OCI-LY7 (cell line): ENCODE measurements around the gene ZNF609. TPM values are rescaled to one million over a fixed set of nuclear protein-coding genes. Genes with fewer than 3 reads are reported as not detected.

Experiments
- BruUV-seq: library from RNA; stranded (reverse); fragments of 400-500 nt; replicated peaks from 2 replicates; lab custom pipeline; 2021; lab: Mats Ljungman, UMichigan
- CTCF ChIA-PET: fragments of 300-600 bp; sonication (Branson Sonifier 250); formaldehyde crosslinking; loops from one replicate; lab custom pipeline; 2022; ENCODE audit warnings: antibody characterized with exemption; ENCODE audit not compliant: unreplicated experiment; lab: Charles Lee
- POLR2A ChIA-PET: fragments of 300-600 bp; sonication (Branson Sonifier 250); formaldehyde crosslinking; loops from one replicate; lab custom pipeline; 2022; ENCODE audit warnings: antibody characterized with exemption; lab: Charles Lee
- DNase-seq: peaks from one replicate; pipeline ENCODE4 v3.0.0-alpha.2; 2015; ENCODE audit warnings: low spot score
- H2AFZ ChIP-seq: fragments of 200-600 bp; sonication (generic), shearing (Covaris generic); 2 replicates; pipeline ENCODE4 v1.6.1; 2014; ENCODE audit warnings: mild to moderate bottlenecking, antibody characterized with exemption, low read length, moderate library complexity
- H3K27ac ChIP-seq: fragments of 200-600 bp; sonication (generic); 2 replicates; pipeline ENCODE4 v1.5.1; 2014; ENCODE audit warnings: mixed run types, low read depth, mild to moderate bottlenecking, moderate library complexity, low read length, inconsistent platforms; ENCODE audit not compliant: poor library complexity, severe bottlenecking
- H3K36me3 ChIP-seq: fragments of 200-600 bp; sonication (generic); 2 replicates; pipeline ENCODE4 v1.6.1; 2014; ENCODE audit warnings: mild to moderate bottlenecking, antibody characterized with exemption, low read length, moderate library complexity, mixed read lengths; ENCODE audit not compliant: insufficient read depth
- H3K4me1 ChIP-seq: fragments of 200-600 bp; sonication (generic); 2 replicates; pipeline ENCODE4 v1.5.1; 2014; ENCODE audit warnings: mild to moderate bottlenecking, low read length; ENCODE audit not compliant: insufficient read depth, poor library complexity, severe bottlenecking
- H3K4me2 ChIP-seq: fragments of 200-600 bp; sonication (generic); 2 replicates; pipeline ENCODE4 v1.6.1; 2014; ENCODE audit warnings: mild to moderate bottlenecking, low read length
- H3K4me3 ChIP-seq: fragments of 200-600 bp; sonication (generic); 2 replicates; pipeline ENCODE4 v1.5.1; 2014; ENCODE audit warnings: mild to moderate bottlenecking, low read depth, low read length; ENCODE audit not compliant: poor library complexity, severe bottlenecking
- H3K79me2 ChIP-seq: fragments of 200-600 bp; sonication (generic); 2 replicates; pipeline ENCODE4 v1.6.1; 2016; ENCODE audit warnings: low read depth, mild to moderate bottlenecking, low read length, moderate library complexity, mixed read lengths; ENCODE audit not compliant: insufficient read depth
- H3K9me2 ChIP-seq: fragments of 200-600 bp; sonication (generic); 2 replicates; pipeline ENCODE4 v1.6.1; 2016; ENCODE audit warnings: mild to moderate bottlenecking, low read length, mixed read lengths; ENCODE audit not compliant: insufficient read depth
- H3K9me3 ChIP-seq: fragments of 200-600 bp; sonication (generic); 2 replicates; pipeline ENCODE4 v1.6.1; 2014; ENCODE audit warnings: mild to moderate bottlenecking, mixed run types, low read length, mixed read lengths
- H4K20me1 ChIP-seq: fragments of 200-600 bp; sonication (generic); 2 replicates; pipeline ENCODE4 v1.6.1; 2014; ENCODE audit warnings: mild to moderate bottlenecking, antibody characterized with exemption, low read length, moderate library complexity, mixed read lengths; ENCODE audit not compliant: insufficient read depth
- EZH2phosphoT487 ChIP-seq: fragments of 200-600 bp; sonication (generic); IDR thresholded peaks from 2 replicates; pipeline ENCODE4 v1.6.1; 2018; ENCODE audit warnings: low read depth, borderline replicate concordance, mild to moderate bottlenecking, mixed run types, antibody characterized with exemption, low read length, moderate library complexity, mixed read lengths
- intact Hi-C: fragments of 100-400 bp; cut with micrococcal nuclease; formaldehyde crosslinking; loops from one replicate; pipeline ENCODE4 v1.10.0; 2022; ENCODE audit not compliant: unreplicated experiment
- total RNA-seq, 2 experiments: library from RNA; depleted of rRNA in 1 of 2; stranded (reverse); fragments of >200 nt in 1 of 2; shearing (Covaris generic) in 1 of 2; gene quantifications; 2 replicates each; pipeline ENCODE4 v1.2.3, GENCODE V29; 2014 to 2022
- TF ChIP-seq, protein P1 (sequence below): fragments of 200-600 bp; sonication (generic); conservative IDR thresholded peaks from 2 replicates; pipeline ENCODE4 v1.5.1; 2014; ENCODE audit warnings: mild to moderate bottlenecking, antibody characterized with exemption, low read length, moderate library complexity, mixed read lengths

The ZNF609 gene
- total RNA-seq, 2 experiments from 2014 or later = 17.2 to 35.1 TPM

DNA sequence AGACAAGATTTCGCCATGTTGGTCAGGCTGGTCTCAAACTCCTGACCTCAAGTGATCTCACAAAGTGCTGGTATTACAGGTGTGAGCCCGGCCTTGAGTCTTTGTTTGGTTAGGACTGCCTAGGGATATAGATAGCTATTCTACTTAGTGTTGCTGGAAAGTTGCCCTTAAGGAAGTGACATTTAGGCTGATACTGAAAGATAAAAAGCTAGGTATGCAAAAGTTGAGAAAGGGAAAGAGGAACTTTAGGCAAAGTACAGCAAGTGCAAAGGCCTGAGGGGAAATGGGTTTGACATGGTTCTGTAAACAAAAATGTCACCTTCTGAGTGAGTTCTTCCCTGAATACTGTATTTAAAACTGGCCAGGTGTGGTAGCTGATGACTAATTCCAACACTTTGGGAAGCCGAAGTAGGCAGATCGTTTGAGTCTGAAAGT, 111.5 kb downstream of the ZNF609 start:
- no TSS peak for BruUV-seq
- Histone ChIP-seq H4K20me1 (peaks cover 12% of the 10 kb centered on the region), H3K9me2 (no peaks in the 10 kb centered on the region), H3K4me3 (no peak overlapping the region), H3K27ac (peak overlapping the region; percentile 14), H2AFZ (no peak overlapping the region), H3K36me3 (peaks cover 3% of the 10 kb centered on the region; the same call in 1 of the 2 replicates), H3K4me2 (peak overlapping the region; percentile 25), H3K4me1 (peaks cover 19% of the 10 kb centered on the region), H3K9me3 (no peaks in the 10 kb centered on the region), H3K79me2 (peaks cover 11% of the 10 kb centered on the region; the same call in 1 of the 2 replicates)
- ChIA-PET CTCF (interaction anchor here (0.5 kb wide), 1 partner anchor 139 kb away, joined by 4 read pairs; no protein-coding TSS in a partner anchor), POLR2A (interaction anchor here (0.7 kb wide), 2 partner anchors 9 to 49 kb away, joined by 3 to 4 read pairs; no protein-coding TSS in a partner anchor)
- DNase-seq = peak; percentile 50
- intact Hi-C loops = no loop called here
- no peak for TF ChIP-seq EZH2phosphoT487
- TF ChIP-seq, protein P1, sequence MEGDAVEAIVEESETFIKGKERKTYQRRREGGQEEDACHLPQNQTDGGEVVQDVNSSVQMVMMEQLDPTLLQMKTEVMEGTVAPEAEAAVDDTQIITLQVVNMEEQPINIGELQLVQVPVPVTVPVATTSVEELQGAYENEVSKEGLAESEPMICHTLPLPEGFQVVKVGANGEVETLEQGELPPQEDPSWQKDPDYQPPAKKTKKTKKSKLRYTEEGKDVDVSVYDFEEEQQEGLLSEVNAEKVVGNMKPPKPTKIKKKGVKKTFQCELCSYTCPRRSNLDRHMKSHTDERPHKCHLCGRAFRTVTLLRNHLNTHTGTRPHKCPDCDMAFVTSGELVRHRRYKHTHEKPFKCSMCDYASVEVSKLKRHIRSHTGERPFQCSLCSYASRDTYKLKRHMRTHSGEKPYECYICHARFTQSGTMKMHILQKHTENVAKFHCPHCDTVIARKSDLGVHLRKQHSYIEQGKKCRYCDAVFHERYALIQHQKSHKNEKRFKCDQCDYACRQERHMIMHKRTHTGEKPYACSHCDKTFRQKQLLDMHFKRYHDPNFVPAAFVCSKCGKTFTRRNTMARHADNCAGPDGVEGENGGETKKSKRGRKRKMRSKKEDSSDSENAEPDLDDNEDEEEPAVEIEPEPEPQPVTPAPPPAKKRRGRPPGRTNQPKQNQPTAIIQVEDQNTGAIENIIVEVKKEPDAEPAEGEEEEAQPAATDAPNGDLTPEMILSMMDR = no peak

DNA sequence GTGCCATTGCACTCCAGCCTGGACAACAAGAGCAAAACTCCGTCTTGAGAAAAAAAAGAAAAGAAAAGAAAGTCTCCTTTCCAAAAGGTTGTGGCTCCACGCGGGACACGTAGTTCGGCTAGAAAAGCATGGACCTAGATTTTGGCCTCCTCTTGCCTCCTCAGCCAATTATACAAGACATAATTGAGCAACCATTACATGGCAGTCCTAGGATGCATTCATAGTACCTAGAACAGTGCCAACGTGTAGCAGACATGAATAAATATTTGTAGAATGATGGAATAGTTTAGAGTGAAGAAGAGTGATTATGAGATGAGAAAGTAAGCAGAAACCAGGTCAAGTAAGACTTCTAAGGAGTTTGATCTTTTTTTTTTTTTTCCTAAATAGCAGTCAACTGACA, 112.5 kb downstream of the ZNF609 start:
- ChIA-PET CTCF (no interaction called here), POLR2A (no interaction called here)
- Histone ChIP-seq H3K4me2 (no peak overlapping the region), H3K9me2 (no peaks in the 10 kb centered on the region), H4K20me1 (peaks cover 12% of the 10 kb centered on the region), H3K4me3 (no peak overlapping the region), H3K79me2 (peaks cover 11% of the 10 kb centered on the region; the same call in 1 of the 2 replicates), H3K4me1 (peaks cover 19% of the 10 kb centered on the region), H3K9me3 (no peaks in the 10 kb centered on the region), H2AFZ (no peak overlapping the region), H3K36me3 (peaks cover 3% of the 10 kb centered on the region; the same call in 1 of the 2 replicates), H3K27ac (no peak overlapping the region)
- TF ChIP-seq, protein P1 = no peak
- TF ChIP-seq EZH2phosphoT487 = no peak
- no TSS peak for BruUV-seq
- intact Hi-C loops = no loop called here
- DNase-seq = no peak

DNA sequence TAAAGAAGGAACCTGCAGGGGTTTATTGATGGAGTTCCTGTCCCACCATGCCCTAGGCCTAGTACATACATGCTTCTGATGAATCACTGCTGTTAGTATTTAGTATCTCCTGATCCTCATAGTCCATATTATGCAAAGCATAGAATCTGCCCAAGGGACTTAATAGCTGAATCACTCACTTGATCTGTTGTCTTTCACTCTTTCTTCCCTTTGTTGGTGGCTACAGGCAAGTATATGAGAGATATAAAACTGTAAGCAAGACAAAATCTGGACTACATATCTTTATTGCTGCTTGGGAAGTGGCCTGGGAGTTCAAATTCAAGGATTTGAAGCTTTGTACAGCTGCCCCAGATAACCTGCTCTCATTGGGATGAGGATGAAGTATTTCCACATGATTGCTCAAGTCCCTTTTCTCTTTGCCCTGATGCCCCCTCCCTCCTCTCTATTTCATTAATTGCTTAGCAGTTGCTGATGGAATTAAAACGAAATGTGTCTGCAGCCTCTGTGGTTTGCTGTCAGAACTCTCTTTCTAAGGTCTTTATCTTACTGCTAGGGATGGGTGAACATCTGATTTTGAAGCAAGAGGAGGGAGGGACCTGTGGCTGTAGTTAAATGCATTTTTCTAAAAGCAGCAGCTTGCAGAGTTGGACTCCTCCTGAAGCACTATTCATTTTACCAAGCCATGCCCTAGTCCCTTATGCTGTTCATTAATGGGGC, 114.1 kb downstream of the ZNF609 start:
- no TSS peak for BruUV-seq

More for the DNA sequence above, 114.1 kb downstream of the ZNF609 start:
- Histone ChIP-seq H4K20me1 (peaks cover 11% of the 10 kb centered on the region), H3K36me3 (peaks cover 3% of the 10 kb centered on the region; the same call in 1 of the 2 replicates), H3K79me2 (peaks cover 11% of the 10 kb centered on the region; the same call in 1 of the 2 replicates), H3K9me2 (no peaks in the 10 kb centered on the region), H3K4me3 (no peak overlapping the region), H3K27ac (no peak overlapping the region), H3K4me2 (no peak overlapping the region), H3K4me1 (peaks cover 19% of the 10 kb centered on the region), H2AFZ (no peak overlapping the region), H3K9me3 (no peaks in the 10 kb centered on the region)
- ChIA-PET CTCF (no interaction called here), POLR2A (interaction anchor here (0.7 kb wide), 1 partner anchor 310 kb away, joined by 5 read pairs; no protein-coding TSS in a partner anchor)
- no peak for DNase-seq
- intact Hi-C loops = no loop called here
- TF ChIP-seq EZH2phosphoT487 = no peak
- TF ChIP-seq, protein P1 = no peak
